HG02759 (cell line): ENCODE data around the gene HSD17B13.
"Not testable (repeated sequence)": the region's sequence is repeated elsewhere in the genome, so short reads cannot be mapped to it uniquely, and the experiment has no call there.

Experiments used
- ATAC-seq: cut with Tn5 transposase; IDR thresholded peaks from one replicate; pipeline ENCODE4 v1.9.1; 2021; ENCODE audit warnings: mild to moderate bottlenecking, moderate library complexity; ENCODE audit not compliant: unreplicated experiment

The HSD17B13 gene

GRCh38 chr4:87317527-87317926 lies 5.2 kb downstream of the HSD17B13 start:
- ATAC-seq = no peak

- ATAC-seq = no peak
These were observed 5.7 kb downstream of the HSD17B13 start for GRCh38 chr4:87316961-87317360.

GRCh38 chr4:87315000-87315399 lies 7.7 kb downstream of the HSD17B13 start:
- ATAC-seq = not testable (repeated sequence)

GRCh38 chr4:87313756-87314155 lies 8.9 kb downstream of the HSD17B13 start:
- no peak for ATAC-seq

GRCh38 chr4:87311684-87312083 lies 11.0 kb downstream of the HSD17B13 start:
- no peak for ATAC-seq

- ATAC-seq = no peak
These were observed 11.9 kb downstream of the HSD17B13 start for GRCh38 chr4:87310691-87311335.

- no peak for ATAC-seq
These were observed 13.1 kb downstream of the HSD17B13 start for GRCh38 chr4:87309625-87310024.

GRCh38 chr4:87306056-87306455 lies 16.6 kb downstream of the HSD17B13 start:
- no peak for ATAC-seq

GRCh38 chr4:87305562-87305961 lies 17.1 kb downstream of the HSD17B13 start:
- ATAC-seq = no peak

- ATAC-seq = no peak
These were observed 17.8 kb downstream of the HSD17B13 start for GRCh38 chr4:87304745-87305432.

GRCh38 chr4:87299898-87300297 lies 22.8 kb downstream of the HSD17B13 start:
- ATAC-seq = no peak

- ATAC-seq = no peak
These were observed 24.3 kb downstream of the HSD17B13 start for GRCh38 chr4:87298362-87298761.

GRCh38 chr4:87294911-87295310 lies 27.8 kb downstream of the HSD17B13 start:
- ATAC-seq = not testable (repeated sequence)

GRCh38 chr4:87293889-87294288 lies 28.8 kb downstream of the HSD17B13 start:
- not testable (repeated sequence) for ATAC-seq

GRCh38 chr4:87286970-87287369 lies 35.7 kb downstream of the HSD17B13 start:
- no peak for ATAC-seq

- ATAC-seq = not testable (repeated sequence)
These were observed 38.4 kb downstream of the HSD17B13 start for GRCh38 chr4:87284268-87284667.

- ATAC-seq = no peak
These were observed 39.5 kb downstream of the HSD17B13 start for GRCh38 chr4:87283151-87283550.

- ATAC-seq = no peak
These were observed 41.1 kb downstream of the HSD17B13 start for GRCh38 chr4:87281603-87282002.

- ATAC-seq = no peak
These were observed 44.3 kb downstream of the HSD17B13 start for GRCh38 chr4:87278335-87278794.

GRCh38 chr4:87275311-87275710 lies 47.4 kb downstream of the HSD17B13 start:
- ATAC-seq = no peak

- no peak for ATAC-seq
These were observed 47.9 kb downstream of the HSD17B13 start for GRCh38 chr4:87274803-87275202.

- no peak for ATAC-seq
These were observed 48.4 kb downstream of the HSD17B13 start for GRCh38 chr4:87274327-87274726.
